Left forelimb (tissue), 1 donor: ENCODE measurements around the gene ARHGEF25.
"Not testable (repeated sequence)": the region's sequence is repeated elsewhere in the genome, so short reads cannot be mapped to it uniquely, and the experiment has no call there.

Experiments
- DNase-seq: peaks from one replicate; pipeline ENCODE4 v3.0.0-alpha.2; 2018; ENCODE audit warnings: low spot score

ARHGEF25 gene

GRCh38 chr12:57638096-57638495, 26.9 kb downstream of the ARHGEF25 start:
- DNase-seq, result no peak

GRCh38 chr12:57640175-57641042, 29.2 kb downstream of the ARHGEF25 start:
- no peak for DNase-seq

DNA sequence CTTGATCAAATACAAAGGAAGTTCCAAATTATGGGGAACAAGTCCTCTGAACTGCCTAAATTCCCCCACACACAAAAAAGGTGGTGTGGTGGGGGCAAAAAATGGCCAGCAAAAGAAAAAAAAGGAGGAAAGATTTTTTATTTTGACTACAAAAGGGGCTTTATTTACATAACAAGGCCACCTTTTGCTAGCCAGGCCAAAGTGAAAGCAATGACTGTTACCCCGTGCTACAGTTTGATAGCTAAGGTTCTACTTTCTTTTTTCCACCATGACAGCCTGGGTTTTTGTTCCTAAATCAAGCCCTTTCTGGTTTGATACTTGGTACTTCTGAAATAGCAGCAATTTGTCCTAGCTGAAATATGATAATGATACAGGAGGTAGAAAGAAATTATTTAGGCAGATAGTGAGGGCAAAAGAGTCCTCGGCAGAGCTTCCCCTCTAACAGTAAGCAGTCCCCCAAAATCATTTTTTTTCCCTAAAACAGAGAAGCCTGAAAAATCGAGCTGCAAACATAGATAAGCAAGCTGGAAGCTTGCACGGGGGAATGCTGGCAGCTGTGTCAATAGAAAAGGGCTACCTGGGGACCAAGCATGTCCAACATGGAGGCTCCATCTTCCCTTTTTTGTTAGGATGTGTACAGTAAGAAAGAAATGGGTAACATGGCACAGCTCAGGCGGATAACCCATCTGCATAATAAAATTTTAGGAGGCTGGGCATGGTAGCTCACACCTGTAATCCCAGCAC, 30.6 kb downstream of the ARHGEF25 start:
- DNase-seq, result no peak

- DNase-seq, result not testable (repeated sequence)
These were observed 34.9 kb downstream of the ARHGEF25 start for GRCh38 chr12:57645990-57646658.

DNA sequence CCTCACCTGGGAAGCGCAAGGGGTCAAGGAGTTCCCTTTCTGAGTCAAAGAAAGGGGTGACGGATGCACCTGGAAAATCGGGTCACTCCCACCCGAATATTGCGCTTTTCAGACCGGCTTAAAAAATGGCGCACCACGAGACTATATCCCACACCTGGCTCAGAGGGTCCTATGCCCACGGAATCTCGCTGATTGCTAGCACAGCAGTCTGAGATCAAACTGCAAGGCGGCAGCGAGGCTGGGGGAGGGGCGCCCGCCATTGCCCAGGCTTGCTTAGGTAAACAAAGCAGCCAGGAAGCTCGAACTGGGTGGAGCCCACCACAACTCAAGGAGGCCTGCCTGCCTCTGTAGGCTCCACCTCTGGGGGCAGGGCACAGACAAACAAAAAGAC, 35.4 kb downstream of the ARHGEF25 start:
- DNase-seq, result not testable (repeated sequence)

DNA sequence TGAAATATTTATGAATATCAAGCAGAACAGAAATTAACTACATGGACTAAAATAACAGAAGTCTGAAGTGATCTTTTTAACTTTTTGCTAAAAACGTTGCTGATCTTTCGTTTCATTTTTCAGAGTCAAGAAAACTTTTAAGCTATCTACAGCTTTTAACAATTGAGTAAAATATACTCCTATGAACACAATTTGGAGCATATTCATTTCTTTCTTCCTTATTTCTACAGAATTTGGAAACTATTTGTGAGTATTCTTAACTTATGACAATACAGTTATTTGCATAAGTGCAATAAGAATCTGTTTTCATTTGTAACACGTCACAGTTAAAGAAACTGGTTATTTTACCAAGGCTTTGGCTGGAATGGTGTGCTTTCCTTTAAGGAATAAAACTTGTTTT, 42.8 kb downstream of the ARHGEF25 start:
- no peak for DNase-seq

- DNase-seq, result no peak
These were observed 44.5 kb downstream of the ARHGEF25 start for GRCh38 chr12:57655541-57656240.

DNA sequence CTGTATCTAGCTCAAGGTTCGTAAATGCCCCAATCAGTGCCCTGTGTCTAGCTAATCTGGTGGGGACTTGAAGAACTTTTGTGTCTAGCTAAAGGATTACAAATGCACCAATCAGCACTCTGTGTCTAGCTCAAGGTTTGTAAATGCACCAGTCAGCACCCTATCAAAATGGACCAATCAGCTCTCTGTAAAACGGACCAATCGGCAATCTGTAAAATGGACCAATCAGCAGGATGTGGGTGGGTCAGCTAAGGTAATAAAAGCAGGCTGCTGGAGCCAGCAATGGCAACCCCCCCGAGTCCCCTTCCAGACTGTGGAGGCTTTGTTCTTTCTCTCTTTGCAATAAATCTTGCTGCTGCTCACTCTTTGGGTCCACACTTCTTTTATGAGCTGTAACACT, 45.2 kb downstream of the ARHGEF25 start:
- DNase-seq, result not testable (repeated sequence)

- no peak for DNase-seq
These were observed 46.5 kb downstream of the ARHGEF25 start for GRCh38 chr12:57657744-57658143.

DNA sequence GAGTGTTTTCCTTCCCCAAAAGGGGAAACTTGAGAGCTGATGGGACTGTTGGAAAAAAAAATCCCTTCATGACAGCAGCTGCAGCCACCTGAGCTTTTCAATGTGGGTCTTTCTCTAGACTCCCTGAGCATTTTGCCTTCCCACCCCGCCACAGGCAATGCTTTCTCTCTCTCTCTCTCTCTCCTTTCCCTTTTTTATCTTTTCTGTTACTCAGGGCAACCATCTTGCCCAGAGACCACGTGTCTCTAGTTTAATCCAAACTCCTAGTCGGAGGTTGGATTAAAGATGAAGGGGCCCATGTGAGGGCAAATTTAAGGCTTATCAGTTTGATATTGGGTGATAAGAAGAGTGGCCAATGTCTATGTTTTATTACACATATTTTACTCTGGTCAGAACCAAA, 47.7 kb downstream of the ARHGEF25 start:
- no peak for DNase-seq

- DNase-seq, result no peak
These were observed 50.1 kb downstream of the ARHGEF25 start for GRCh38 chr12:57661376-57661775.

DNA sequence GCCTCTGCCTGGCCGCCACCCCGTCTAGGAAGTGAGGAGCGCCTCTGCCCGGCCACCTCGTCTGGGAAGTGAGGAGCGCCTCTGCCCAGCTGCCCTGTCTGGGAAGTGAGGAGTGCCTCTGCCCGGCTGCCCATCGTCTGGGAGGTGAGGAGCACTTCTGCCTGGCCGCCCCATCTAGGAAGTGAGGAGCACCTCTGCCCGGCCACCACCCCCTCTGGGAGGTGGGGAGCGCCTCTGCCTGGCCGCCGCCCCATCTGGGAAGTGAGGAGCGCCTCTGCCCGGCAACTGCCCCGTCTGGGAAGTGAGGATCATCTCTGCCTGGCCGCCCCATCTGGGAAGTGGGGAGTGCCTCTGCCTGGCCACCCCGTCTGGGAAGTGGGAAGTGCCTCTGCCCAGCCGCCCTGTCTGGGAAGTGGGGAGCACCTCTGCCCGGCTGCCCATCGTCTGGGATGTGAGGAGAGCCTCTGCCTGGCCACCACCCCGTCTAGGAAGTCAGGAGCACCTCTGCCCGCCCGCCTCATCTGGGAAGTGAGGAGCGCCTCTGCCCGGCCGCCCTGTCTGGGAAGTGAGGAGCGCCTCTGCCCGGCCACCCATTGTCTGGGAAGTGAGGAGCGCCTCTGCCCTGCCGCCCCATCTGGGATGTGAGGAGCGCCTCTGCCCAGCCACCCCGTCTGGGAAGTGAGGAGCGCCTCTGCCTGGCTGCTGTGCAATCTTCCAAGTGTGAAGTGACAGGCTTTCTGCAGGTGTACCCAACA, 54.0 kb downstream of the ARHGEF25 start:
- DNase-seq, result peak; percentile 62
